22Rv1 (cell line): ENCODE results near the gene SNAP47.
"Not testable (repeated sequence)": the region's sequence is repeated elsewhere in the genome, so short reads cannot be mapped to it uniquely, and the experiment has no call there.

ENCODE experiments used
- H3K27ac ChIP-seq: fragments of 450-650 bp; 2 replicates; pipeline ENCODE4 v1.5.1; 2017
- CTCF ChIP-seq: fragments of 450-650 bp; IDR thresholded peaks from 2 replicates; pipeline ENCODE4 v1.5.1; 2017; ENCODE audit warnings: mild to moderate bottlenecking
- ZFX ChIP-seq: fragments of 450-650 bp; IDR thresholded peaks from 2 replicates; pipeline ENCODE4 v1.6.1; 2017; ENCODE audit warnings: antibody characterized with exemption, borderline replicate concordance

Gene SNAP47

GRCh38 chr1:227734856-227735538, at the start of gene SNAP47, which contains the start of gene JMJD4:
Gene SNAP47 (plus strand): TSS chr1:227735435. CDS start chr1:227747737, 12,302 bp downstream.
Gene JMJD4 (minus strand): TSS chr1:227735302. CDS start chr1:227735273, 29 bp downstream.
- peak within 1 kb of the TSS; percentile 82 for H3K27ac ChIP-seq
- no peak for TF ChIP-seq ZFX
- TF ChIP-seq CTCF, result no peak

- TF ChIP-seq CTCF, result no peak
- no peak for TF ChIP-seq ZFX
- no peak overlapping the region for H3K27ac ChIP-seq
These were observed 49.4 kb upstream of the SNAP47 start for GRCh38 chr1:227685807-227686206.

GRCh38 chr1:227697321-227697864, 37.8 kb upstream of the SNAP47 start:
- no peak for TF ChIP-seq ZFX
- TF ChIP-seq CTCF, result no peak
- H3K27ac ChIP-seq, result no peak overlapping the region

- not testable (repeated sequence) for H3K27ac ChIP-seq
These were observed 33.6 kb upstream of the SNAP47 start for GRCh38 chr1:227701631-227702030.

GRCh38 chr1:227707846-227708245, 27.4 kb upstream of the SNAP47 start:
- H3K27ac ChIP-seq, result no peak overlapping the region
- no peak for TF ChIP-seq ZFX
- no peak for TF ChIP-seq CTCF

GRCh38 chr1:227709451-227709850, 25.8 kb upstream of the SNAP47 start:
- no peak overlapping the region for H3K27ac ChIP-seq
- TF ChIP-seq CTCF (no peak), ZFX (no peak)

- H3K27ac ChIP-seq, result not testable (repeated sequence)
These were observed 24.8 kb upstream of the SNAP47 start for GRCh38 chr1:227710474-227710873.

- TF ChIP-seq ZFX (no peak), CTCF (no peak)
- no peak overlapping the region for H3K27ac ChIP-seq
These were observed 22.6 kb upstream of the SNAP47 start for GRCh38 chr1:227712648-227713047.
